GM19023 (cell line): ENCODE results near the gene MYBPC2.
A peak's percentile ranks its signal among the peaks of the same experiment; 100 is the strongest.
"Not testable (repeated sequence)": the region's sequence is repeated elsewhere in the genome, so short reads cannot be mapped to it uniquely, and the experiment has no call there.

ENCODE experiments used
- ATAC-seq: cut with Tn5 transposase; IDR thresholded peaks from one replicate; pipeline ENCODE4 v1.9.1; 2021; ENCODE audit warnings: mild to moderate bottlenecking, moderate library complexity; ENCODE audit not compliant: unreplicated experiment

MYBPC2 gene

DNA sequence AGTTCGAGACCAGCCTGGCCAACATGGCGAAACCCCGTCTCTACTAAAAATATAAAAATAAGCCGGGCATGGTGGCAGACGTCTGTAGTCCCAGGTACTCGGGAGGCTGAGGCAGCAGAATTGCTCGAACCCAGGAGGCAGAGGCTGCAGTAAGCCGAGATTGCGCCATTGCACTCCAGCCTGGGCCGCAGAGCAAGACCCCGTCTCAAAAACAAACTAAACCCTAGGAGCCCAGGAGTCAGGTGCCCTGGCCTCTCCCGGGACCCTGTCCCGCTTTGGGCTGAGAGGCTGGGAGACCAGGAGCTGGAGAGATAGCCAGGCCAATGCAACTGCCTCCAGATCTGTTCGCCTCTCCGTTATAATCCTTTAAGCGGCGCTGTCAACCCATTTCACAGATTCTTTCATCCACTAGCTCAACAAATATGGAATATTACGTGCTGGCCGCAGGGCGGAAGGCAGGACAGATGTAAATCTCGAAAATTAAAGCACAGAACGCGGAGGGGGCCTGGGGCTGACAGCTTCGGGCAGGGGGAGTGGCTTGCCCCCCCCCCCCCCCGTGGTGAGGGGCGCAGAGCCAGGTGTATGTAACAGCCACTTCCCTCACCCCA is 5.3 kb upstream of the MYBPC2 start:
- ATAC-seq = no peak

DNA sequence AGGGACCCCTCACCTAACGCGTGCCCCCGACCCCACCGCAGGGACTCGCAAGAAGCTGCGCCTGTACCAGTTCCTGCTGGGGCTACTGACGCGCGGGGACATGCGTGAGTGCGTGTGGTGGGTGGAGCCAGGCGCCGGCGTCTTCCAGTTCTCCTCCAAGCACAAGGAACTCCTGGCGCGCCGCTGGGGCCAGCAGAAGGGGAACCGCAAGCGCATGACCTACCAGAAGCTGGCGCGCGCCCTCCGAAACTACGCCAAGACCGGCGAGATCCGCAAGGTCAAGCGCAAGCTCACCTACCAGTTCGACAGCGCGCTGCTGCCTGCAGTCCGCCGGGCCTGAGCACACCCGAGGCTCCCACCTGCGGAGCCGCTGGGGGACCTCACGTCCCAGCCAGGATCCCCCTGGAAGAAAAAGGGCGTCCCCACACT is 4.7 kb upstream of the MYBPC2 start:
- no peak for ATAC-seq

GRCh38 chr19:50428772-50429463 is 3.8 kb upstream of the MYBPC2 start:
- no peak for ATAC-seq

DNA sequence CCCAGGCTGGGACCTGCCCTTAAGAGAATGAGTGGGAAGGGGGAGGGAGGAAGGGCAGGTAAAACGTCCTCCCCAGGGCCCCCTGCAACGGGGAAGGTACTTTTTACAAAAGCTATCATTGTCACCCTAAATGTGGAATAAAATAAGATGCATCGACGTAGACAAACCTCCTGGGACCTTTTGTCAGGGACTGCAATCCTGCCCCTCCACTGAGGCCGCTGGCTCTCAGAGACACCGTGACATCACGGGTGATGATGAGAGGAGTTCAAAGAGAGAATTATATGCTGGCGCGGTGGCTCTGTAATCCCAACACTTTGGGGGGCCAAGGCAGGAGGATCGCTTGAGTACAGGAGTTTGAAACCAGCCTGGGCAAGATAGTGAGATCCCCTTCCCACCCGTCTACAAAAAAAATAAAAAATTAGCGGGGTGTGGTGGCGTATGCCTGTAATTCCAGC is 1.8 kb upstream of the MYBPC2 start:
- no peak for ATAC-seq

- ATAC-seq = peak; percentile 87
These were observed 1.1 kb upstream of the MYBPC2 start for GRCh38 chr19:50431343-50432220.

GRCh38 chr19:50433201-50434180 is 799 bp downstream of the MYBPC2 start:
- ATAC-seq = no peak

- ATAC-seq = no peak
These were observed 1.8 kb downstream of the MYBPC2 start for GRCh38 chr19:50434525-50434924.

GRCh38 chr19:50435221-50435620 is 2.5 kb downstream of the MYBPC2 start:
- ATAC-seq = no peak

DNA sequence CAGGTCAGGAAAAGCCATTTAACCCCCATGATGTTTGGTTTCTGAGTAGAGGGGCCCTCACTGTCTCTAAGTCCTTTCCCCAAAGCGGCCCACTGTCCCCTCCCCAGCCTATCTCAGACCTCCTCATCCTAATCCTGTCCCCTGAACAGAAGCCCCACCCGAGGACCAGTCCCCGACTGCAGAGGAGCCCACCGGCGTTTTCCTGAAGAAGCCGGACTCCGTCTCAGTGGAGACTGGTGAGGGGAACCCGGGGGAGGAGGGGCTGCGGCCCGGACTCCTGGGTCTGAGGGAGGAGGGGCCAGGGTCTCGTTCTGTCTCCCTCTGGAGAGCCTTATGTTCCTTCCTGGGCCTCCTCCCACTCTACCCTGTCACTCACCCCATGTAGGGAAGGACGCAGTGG is 2.9 kb downstream of the MYBPC2 start:
- ATAC-seq = no peak

- no peak for ATAC-seq
These were observed 5.3 kb downstream of the MYBPC2 start for GRCh38 chr19:50437862-50438449.

- not testable (repeated sequence) for ATAC-seq
These were observed 6.4 kb downstream of the MYBPC2 start for GRCh38 chr19:50439130-50439529.

DNA sequence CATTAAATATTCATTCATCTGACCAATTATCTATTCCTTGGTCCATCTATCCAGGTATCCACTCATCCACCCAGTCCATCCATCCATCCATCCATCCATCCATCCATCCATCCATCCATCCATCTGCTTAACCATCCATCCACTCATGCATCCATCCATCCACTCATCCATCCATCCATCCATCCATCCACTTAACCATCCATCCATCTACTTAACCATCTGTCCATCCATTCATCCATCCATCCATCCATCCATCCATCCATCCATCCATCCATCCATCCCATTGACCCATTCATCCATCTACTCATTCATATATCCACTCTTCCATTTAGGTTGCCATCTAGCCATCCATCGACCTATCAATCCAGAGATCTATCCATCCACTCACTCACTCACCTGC is 11.4 kb downstream of the MYBPC2 start:
- no peak for ATAC-seq

DNA sequence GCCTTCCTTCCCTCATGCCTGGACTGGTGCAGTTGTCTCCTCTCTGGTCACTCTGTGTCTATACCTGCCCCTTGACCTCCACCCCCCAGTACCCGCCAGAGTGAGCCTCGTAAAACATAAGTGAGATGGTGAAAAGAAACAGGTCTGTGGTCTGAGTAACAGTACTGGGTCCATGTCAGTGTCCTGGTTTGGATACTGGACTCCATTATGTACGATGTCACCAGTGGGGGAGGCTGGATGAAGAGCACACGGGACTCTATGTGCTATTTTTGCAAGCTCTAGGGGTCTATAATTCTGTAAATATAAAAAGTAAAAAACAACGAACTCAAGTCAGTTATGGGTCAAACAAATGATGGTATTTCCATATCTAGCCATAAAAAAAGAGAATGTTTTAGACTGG is 14.4 kb downstream of the MYBPC2 start:
- ATAC-seq = no peak

GRCh38 chr19:50447750-50448149 is 15.1 kb downstream of the MYBPC2 start:
- no peak for ATAC-seq

DNA sequence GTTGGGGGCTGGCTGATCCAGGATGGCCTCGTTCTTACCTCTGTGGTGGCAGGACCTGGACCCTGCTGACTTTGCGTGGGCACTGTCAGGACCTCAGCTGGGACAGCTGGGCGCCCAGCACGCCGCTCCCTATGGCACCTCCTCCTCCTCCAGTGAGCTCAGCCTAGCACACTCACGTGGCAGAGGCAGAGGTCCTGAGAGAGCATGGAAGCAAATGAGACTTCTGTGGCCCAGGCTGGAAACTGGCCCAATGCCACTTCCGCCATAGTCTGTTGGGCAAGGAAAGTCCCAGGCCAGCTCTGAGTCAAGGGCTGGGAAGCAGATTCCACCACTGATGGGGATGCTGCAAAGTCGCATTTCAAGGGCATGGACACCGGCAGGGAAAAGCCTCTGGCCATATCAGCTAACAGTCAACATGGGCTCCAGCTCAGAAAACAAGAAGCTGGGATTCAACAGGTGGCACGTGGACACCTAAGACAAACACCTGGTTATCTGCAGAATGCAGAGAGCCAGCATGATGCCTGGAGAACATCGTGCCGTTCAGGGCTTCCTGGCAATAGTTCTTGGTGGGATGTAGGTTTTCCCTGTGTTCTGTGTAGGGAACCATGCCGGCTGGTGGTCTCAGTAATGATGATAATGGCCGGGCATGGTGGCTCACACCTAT is 16.7 kb downstream of the MYBPC2 start:
- no peak for ATAC-seq

DNA sequence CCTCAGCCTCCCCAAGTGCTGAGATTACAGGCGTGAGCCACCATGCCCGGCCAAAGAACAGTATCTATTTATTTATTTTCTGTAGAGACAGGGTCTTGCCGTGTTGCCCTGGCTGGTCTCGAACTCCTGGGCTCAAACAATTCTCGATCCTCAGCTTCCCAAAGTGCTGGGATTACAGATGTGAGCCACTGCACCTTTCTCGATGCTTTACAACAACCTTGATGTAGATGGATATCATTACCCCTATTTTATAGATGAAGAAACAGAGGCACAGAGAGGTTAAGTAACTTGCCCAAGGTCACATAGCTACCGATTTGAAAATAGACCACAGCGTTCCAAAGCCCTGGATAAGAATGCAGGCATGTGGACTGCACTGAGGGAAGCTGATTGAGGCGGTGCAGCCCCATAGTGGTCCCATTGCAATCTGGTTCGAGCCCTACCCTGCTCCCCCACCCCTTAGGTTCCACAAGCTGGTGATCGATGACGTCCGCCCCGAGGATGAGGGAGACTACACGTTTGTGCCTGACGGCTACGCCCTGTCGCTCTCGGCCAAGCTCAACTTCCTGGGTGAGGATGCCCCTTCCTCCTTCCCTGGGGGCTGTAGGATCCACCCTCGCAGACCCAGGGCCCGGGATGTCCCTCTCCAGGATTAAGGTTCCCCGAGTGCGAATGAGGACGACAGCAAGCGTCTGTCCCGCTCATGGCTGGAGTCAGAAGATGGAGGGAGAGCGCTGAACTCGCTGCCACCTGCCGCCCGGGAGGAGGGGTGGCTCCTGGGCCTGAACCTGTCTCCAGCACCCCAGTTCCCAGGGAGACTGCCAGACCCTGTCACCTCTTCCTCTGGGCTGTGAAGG is 17.9 kb downstream of the MYBPC2 start:
- no peak for ATAC-seq

- no peak for ATAC-seq
These were observed 18.5 kb downstream of the MYBPC2 start for GRCh38 chr19:50451223-50451534.

GRCh38 chr19:50453243-50453642 is 20.6 kb downstream of the MYBPC2 start:
- ATAC-seq = no peak

DNA sequence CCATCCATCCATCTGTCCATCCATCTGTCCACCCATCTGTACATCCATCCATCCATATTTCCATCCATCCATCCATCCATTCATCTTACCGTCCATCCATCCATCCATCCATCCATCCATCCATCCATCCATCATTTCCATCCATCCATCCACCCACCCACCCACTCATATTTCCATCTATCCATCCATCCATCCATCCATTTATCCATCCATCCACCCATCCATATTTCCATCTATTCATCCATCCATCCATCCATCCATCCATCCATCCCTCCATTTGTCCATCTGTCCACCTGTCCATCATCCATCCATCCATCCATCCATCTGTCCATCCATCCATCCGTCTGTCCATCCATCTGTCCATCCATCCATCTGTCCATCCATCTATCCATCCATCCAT is 23.3 kb downstream of the MYBPC2 start:
- no peak for ATAC-seq
